MCF 10A (cell line): ENCODE data around the gene GDF7. TPM values are rescaled to one million over a fixed set of nuclear protein-coding genes. Genes with fewer than 3 reads are reported as not detected.

Experiments used
- BruUV-seq: library from RNA; stranded (reverse); fragments of 400-500 nt; replicated peaks from 2 replicates; lab custom pipeline; 2021; lab: Mats Ljungman, UMichigan
- CTCF ChIA-PET: fragments of 300-600 bp; sonication (Branson Sonifier 250); formaldehyde crosslinking; extraction: SDS; loops from one replicate; lab custom pipeline; 2021; ENCODE audit warnings: antibody characterized with exemption, inconsistent platforms; lab: Yijun Ruan, JAX
- POLR2A ChIA-PET: fragments of 300-600, 350-650 bp; sonication (Branson Sonifier 250); formaldehyde crosslinking; extraction: SDS; loops from one replicate; lab custom pipeline; 2020; ENCODE audit warnings: antibody characterized with exemption, inconsistent platforms; lab: Yijun Ruan, JAX
- DNase-seq: peaks from one replicate; pipeline ENCODE4 v3.0.0-alpha.2; 2018; ENCODE audit not compliant: unreplicated experiment
- H3K27ac Mint-ChIP-seq: one replicate; pipeline ENCODE4 v1.8.0; 2022; ENCODE audit warnings: mild to moderate bottlenecking, low read depth, mixed read lengths; ENCODE audit not compliant: unreplicated experiment
- H3K27me3 Mint-ChIP-seq: one replicate; pipeline ENCODE4 v1.8.0; 2022; ENCODE audit warnings: mixed read lengths; ENCODE audit not compliant: insufficient read depth, unreplicated experiment
- H3K36me3 Mint-ChIP-seq: one replicate; pipeline ENCODE4 v1.8.0; 2022; ENCODE audit warnings: mild to moderate bottlenecking, moderate library complexity, mixed read lengths; ENCODE audit not compliant: insufficient read depth, unreplicated experiment
- H3K4me1 Mint-ChIP-seq: one replicate; pipeline ENCODE4 v1.8.0; 2022; ENCODE audit warnings: mixed read lengths; ENCODE audit not compliant: insufficient read depth, unreplicated experiment
- H3K4me3 Mint-ChIP-seq: one replicate; pipeline ENCODE4 v1.8.0; 2022; ENCODE audit warnings: mild to moderate bottlenecking, moderate library complexity, mixed read lengths; ENCODE audit not compliant: unreplicated experiment
- H3K9me3 Mint-ChIP-seq: one replicate; pipeline ENCODE4 v1.8.0; 2022; ENCODE audit warnings: mixed read lengths; ENCODE audit not compliant: unreplicated experiment
- CTCF ChIP-seq: fragments of 200-600 bp; IDR thresholded peaks from one replicate; pipeline ENCODE4 v1.8.0; 2022; ENCODE audit warnings: antibody characterized with exemption, mild to moderate bottlenecking; ENCODE audit not compliant: unreplicated experiment
- intact Hi-C: fragments of 100-400 bp; cut with micrococcal nuclease; formaldehyde crosslinking; loops from 2 replicates; pipeline ENCODE4 v1.14.1; 2022
- total RNA-seq: library from RNA; stranded (reverse); gene quantifications from 2 replicates; pipeline ENCODE4 v1.2.3, GENCODE V29; 2022

The GDF7 gene
- total RNA-seq, 1 experiment from 2014 or later, result not detected

GRCh38 chr2:20667151-20667530 lies 197 bp downstream of the GDF7 start:
- peaks cover 32% of the 10 kb centered on the region for H3K27me3 Mint-ChIP-seq
- TF ChIP-seq CTCF, result no peak
- no peaks in the 10 kb centered on the region for H3K9me3 Mint-ChIP-seq
- intact Hi-C loops, result no loop called here
- DNase-seq, result no peak
- ChIA-PET POLR2A (no interaction called here), CTCF (interaction anchor here (0.7 to 1.3 kb wide), 3 partner anchors 12 to 294 kb away, joined by 3 to 4 read pairs (median 4); no protein-coding TSS in a partner anchor)
- BruUV-seq, result no TSS peak
- H3K27ac Mint-ChIP-seq, result no peak overlapping the region
- no peaks in the 10 kb centered on the region for H3K4me1 Mint-ChIP-seq
- H3K4me3 Mint-ChIP-seq, result no peak overlapping the region
- H3K36me3 Mint-ChIP-seq, result peaks cover 11% of the 10 kb centered on the region

GRCh38 chr2:20667531-20668401 lies 822 bp downstream of the GDF7 start:
- H3K27me3 Mint-ChIP-seq, result peaks cover 32% of the 10 kb centered on the region

DNA sequence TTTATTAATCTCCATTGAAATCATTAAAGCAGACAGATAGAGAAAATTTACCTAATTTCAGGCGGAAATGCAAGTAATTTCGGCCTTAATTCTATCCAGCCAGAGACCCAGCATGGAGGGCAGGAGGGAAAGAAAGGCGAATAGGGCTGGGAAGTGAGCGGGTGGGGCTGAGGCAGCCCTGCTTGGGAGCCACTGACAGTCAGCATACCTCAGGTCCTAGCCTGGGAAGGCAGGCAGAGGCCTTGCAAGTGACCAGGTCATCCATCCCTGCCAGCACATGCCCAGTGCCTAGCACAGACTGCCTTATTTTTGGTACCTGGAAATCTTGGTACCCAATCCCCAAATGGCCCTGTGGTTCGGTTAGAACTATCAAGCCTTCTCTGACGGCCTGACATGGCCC lies 1.5 kb downstream of the GDF7 start:
- no peak for DNase-seq
- Mint-ChIP-seq H3K4me1 (no peaks in the 10 kb centered on the region), H3K27ac (no peak overlapping the region), H3K4me3 (no peak overlapping the region), H3K36me3 (peaks cover 13% of the 10 kb centered on the region), H3K9me3 (no peaks in the 10 kb centered on the region), H3K27me3 (peaks cover 29% of the 10 kb centered on the region)
- intact Hi-C loops, result no loop called here
- POLR2A ChIA-PET, result no interaction called here
- BruUV-seq, result no TSS peak
- TF ChIP-seq CTCF, result no peak
- CTCF ChIA-PET, result interaction anchor here (0.9 kb wide), 1 partner anchor 10 kb away, joined by 3 read pairs; no protein-coding TSS in a partner anchor

More at GRCh38 chr2:20667531-20668401, 822 bp downstream of the GDF7 start:
- Mint-ChIP-seq H3K9me3 (no peaks in the 10 kb centered on the region), H3K4me1 (no peaks in the 10 kb centered on the region), H3K27ac (no peak overlapping the region), H3K36me3 (peaks cover 13% of the 10 kb centered on the region), H3K4me3 (no peak overlapping the region)
- TF ChIP-seq CTCF, result no peak
- ChIA-PET CTCF (interaction anchor here (0.7 to 0.9 kb wide), 2 partner anchors 10 to 272 kb away, joined by 3 to 4 read pairs; no protein-coding TSS in a partner anchor), POLR2A (no interaction called here)
- DNase-seq, result no peak
- no TSS peak for BruUV-seq
- intact Hi-C loops, result no loop called here

- DNase-seq, result no peak
- Mint-ChIP-seq H3K4me1 (no peaks in the 10 kb centered on the region), H3K9me3 (no peaks in the 10 kb centered on the region), H3K27me3 (peaks cover 24% of the 10 kb centered on the region), H3K27ac (no peak overlapping the region), H3K36me3 (peaks cover 13% of the 10 kb centered on the region), H3K4me3 (no peak overlapping the region)
- BruUV-seq, result no TSS peak
- TF ChIP-seq CTCF, result no peak
- ChIA-PET CTCF (interaction anchor here (0.6 to 0.9 kb wide), 3 partner anchors 9 to 127 kb away, joined by 3 read pairs; partner anchors contain the start of gene HS1BP3), POLR2A (no interaction called here)
- intact Hi-C loops, result no loop called here
These were observed 2.0 kb downstream of the GDF7 start for GRCh38 chr2:20668871-20669475.
